Left ventricle myocardium inferior (tissue), 1 donor: ENCODE results near the gene STK39. TPM values are rescaled to one million over a fixed set of nuclear protein-coding genes. Genes with fewer than 3 reads are reported as not detected.

ENCODE experiments used
- DNase-seq: peaks from one replicate; pipeline ENCODE4 v3.0.0-alpha.2; 2020
- H3K27ac ChIP-seq: fragments of 200-600 bp; replicated peaks from 2 replicates; pipeline ENCODE4 v1.8.0; 2021
- H3K27me3 ChIP-seq: fragments of 200-600 bp; 2 replicates; pipeline ENCODE4 v1.8.0; 2021; ENCODE audit warnings: low read depth
- H3K36me3 ChIP-seq: fragments of 200-600 bp; 2 replicates; pipeline ENCODE4 v1.8.0; 2021
- H3K4me1 ChIP-seq: fragments of 200-600 bp; 2 replicates; pipeline ENCODE4 v1.8.0; 2021
- H3K4me3 ChIP-seq: fragments of 200-600 bp; 2 replicates; pipeline ENCODE4 v1.8.0; 2021; ENCODE audit warnings: mild to moderate bottlenecking, moderate library complexity
- H3K9me3 ChIP-seq: fragments of 200-600 bp; replicated peaks from 2 replicates; pipeline ENCODE4 v1.8.0; 2021
- intact Hi-C: fragments of 100-400 bp; cut with micrococcal nuclease; formaldehyde crosslinking; loops from one replicate; pipeline ENCODE4 v1.11.0; 2022
- total RNA-seq: library from RNA; stranded (reverse); fragmentation: NEBNext Ultra II Directional; extraction: Animal tissue kit (Norgen Biotek cat#: 25700); gene quantifications from one replicate; pipeline ENCODE4 v1.2.1, GENCODE V29; 2021
- TF ChIP-seq, protein P1 (sequence below): fragments of 200-600 bp; IDR thresholded peaks from 2 replicates; pipeline ENCODE4 v1.8.0; 2021; ENCODE audit warnings: antibody characterized with exemption, mild to moderate bottlenecking, borderline replicate concordance
- donor health status: DM: no; HTN: yes; CAD: no; lungs with severe emphysema.

The STK39 gene
- total RNA-seq, 1 donor from 2014 or later = 23.2 TPM

GRCh38 chr2:168030862-168031624, 216.4 kb downstream of the STK39 start:
- no peaks in the 10 kb centered on the region for H3K4me1 ChIP-seq
- DNase-seq = no peak
- no peaks in the 10 kb centered on the region for H3K36me3 ChIP-seq
- no peak overlapping the region for H3K27ac ChIP-seq
- intact Hi-C loops = no loop called here
- TF ChIP-seq, protein P1, sequence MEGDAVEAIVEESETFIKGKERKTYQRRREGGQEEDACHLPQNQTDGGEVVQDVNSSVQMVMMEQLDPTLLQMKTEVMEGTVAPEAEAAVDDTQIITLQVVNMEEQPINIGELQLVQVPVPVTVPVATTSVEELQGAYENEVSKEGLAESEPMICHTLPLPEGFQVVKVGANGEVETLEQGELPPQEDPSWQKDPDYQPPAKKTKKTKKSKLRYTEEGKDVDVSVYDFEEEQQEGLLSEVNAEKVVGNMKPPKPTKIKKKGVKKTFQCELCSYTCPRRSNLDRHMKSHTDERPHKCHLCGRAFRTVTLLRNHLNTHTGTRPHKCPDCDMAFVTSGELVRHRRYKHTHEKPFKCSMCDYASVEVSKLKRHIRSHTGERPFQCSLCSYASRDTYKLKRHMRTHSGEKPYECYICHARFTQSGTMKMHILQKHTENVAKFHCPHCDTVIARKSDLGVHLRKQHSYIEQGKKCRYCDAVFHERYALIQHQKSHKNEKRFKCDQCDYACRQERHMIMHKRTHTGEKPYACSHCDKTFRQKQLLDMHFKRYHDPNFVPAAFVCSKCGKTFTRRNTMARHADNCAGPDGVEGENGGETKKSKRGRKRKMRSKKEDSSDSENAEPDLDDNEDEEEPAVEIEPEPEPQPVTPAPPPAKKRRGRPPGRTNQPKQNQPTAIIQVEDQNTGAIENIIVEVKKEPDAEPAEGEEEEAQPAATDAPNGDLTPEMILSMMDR = no peak
- no peaks in the 10 kb centered on the region for H3K27me3 ChIP-seq
- no peak overlapping the region for H3K4me3 ChIP-seq
- H3K9me3 ChIP-seq = no peaks in the 10 kb centered on the region

- Histone ChIP-seq H3K36me3 (no peaks in the 10 kb centered on the region), H3K4me3 (no peak overlapping the region), H3K4me1 (no peaks in the 10 kb centered on the region), H3K27ac (no peak overlapping the region), H3K27me3 (no peaks in the 10 kb centered on the region), H3K9me3 (no peaks in the 10 kb centered on the region)
- TF ChIP-seq, protein P1 = no peak
- intact Hi-C loops = no loop called here
- no peak for DNase-seq
These were observed 218.3 kb downstream of the STK39 start for GRCh38 chr2:168029071-168029470.

DNA sequence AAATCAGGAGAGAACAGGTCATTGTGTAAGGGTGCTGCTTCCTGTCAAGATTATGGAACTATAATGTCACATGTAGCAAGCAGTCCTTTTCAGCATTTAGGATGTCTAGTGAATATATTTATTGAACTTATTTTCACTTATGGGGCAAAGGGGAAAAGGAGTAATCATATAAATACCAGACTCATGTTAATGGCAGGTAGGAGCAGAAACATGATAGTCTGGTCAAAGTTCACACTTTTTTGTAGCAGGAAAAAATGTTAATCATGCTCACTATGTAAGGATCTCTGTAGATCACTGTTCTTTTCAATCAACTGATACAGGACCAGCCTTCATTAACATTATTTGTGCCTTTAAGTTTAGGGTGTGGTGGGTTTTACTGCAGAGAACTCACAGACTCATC, 219.0 kb downstream of the STK39 start:
- no peaks in the 10 kb centered on the region for H3K9me3 ChIP-seq
- no peaks in the 10 kb centered on the region for H3K27me3 ChIP-seq
- H3K4me3 ChIP-seq = no peak overlapping the region
- no peaks in the 10 kb centered on the region for H3K4me1 ChIP-seq
- H3K36me3 ChIP-seq = no peaks in the 10 kb centered on the region
- intact Hi-C loops = no loop called here
- TF ChIP-seq, protein P1 = no peak
- no peak overlapping the region for H3K27ac ChIP-seq
- no peak for DNase-seq

DNA sequence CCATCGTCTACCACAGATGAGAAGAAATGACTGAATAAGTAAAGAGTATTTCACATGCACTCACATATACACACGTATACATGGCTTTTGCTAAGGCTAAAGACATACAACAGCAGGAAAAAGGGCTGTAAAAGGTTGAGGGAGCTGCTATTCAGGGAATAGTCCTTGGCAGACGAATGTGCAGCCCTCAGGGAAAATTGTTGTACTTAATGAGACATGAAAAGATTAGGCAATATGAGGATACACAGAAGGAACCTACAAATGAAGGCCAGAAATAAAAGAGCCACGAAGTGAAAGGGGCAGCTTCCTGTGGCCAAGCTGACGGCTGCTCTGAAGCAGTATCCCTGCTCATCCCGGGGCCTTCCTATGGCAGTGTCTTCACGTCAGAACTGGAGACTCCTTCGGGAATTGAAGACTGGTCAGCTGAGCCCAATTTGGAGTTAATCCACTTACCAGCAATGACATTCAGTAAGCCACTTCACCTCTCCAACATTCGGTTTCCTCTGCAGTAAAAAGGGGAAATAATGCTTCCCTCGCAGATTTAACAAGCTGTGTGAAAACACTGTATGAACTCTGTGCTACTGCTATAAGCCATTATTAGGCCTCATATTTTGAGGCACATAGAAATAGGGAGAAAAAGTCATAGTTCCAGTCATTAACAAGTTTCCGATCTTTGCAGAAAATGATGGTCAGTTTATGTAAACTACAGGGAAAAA, 221.8 kb downstream of the STK39 start:
- H3K27me3 ChIP-seq = no peaks in the 10 kb centered on the region
- no peak for DNase-seq
- H3K27ac ChIP-seq = no peak overlapping the region
- H3K36me3 ChIP-seq = no peaks in the 10 kb centered on the region
- no peaks in the 10 kb centered on the region for H3K9me3 ChIP-seq
- no peaks in the 10 kb centered on the region for H3K4me1 ChIP-seq
- H3K4me3 ChIP-seq = no peak overlapping the region
- intact Hi-C loops = no loop called here
- TF ChIP-seq, protein P1 = no peak

DNA sequence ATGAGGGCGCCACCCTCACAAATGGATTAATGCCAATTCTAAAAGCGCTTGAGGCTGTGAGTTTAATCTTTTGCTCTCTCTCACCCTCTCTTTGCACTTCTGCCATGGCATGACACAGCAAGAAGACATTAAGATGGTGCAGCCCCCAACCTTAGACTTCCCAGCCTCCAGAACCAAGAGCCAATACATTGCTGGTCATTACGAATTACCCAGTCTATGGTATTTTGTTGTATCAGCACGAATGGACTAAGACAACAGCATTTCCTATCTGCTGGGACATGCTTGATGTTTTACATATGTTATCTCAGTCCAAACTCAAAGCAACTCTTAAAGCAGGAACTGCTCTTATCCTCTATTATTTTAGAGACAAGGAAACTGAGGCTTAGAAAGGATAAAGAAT, 222.9 kb downstream of the STK39 start:
- intact Hi-C loops = no loop called here
- Histone ChIP-seq H3K9me3 (no peaks in the 10 kb centered on the region), H3K36me3 (no peaks in the 10 kb centered on the region), H3K4me1 (no peaks in the 10 kb centered on the region), H3K4me3 (no peak overlapping the region), H3K27ac (no peak overlapping the region), H3K27me3 (no peaks in the 10 kb centered on the region)
- DNase-seq = no peak
- TF ChIP-seq, protein P1 = no peak
